HCT116 (cell line): Measurements from ENCODE around the gene APBB1IP.

Experiments
- CTCF ChIP-seq, 3 experiments: fragments of 200-600 bp in 1 of 3; sonication (generic) in 1 of 3; IDR thresholded peaks in 2 of 3; conservative IDR thresholded peaks in 1 of 3; 2 replicates each; pipeline ENCODE4 v1.5.1; 2012 to 2017; ENCODE audit warnings: low read depth in 2 of 3, low read length in 2 of 3, antibody characterized with exemption in 1 of 3, borderline replicate concordance in 1 of 3, control low read depth in 1 of 3, mild to moderate bottlenecking in 1 of 3, mixed read lengths in 1 of 3, mixed run types in 1 of 3, moderate library complexity in 1 of 3; ENCODE audit not compliant: insufficient read depth in 1 of 3
- EZH2 ChIP-seq: fragments of 200-600 bp; sonication (generic); IDR thresholded peaks from 2 replicates; pipeline ENCODE4 v1.6.1; 2017; ENCODE audit warnings: antibody characterized with exemption, mixed run types
- EZH2phosphoT487 ChIP-seq: fragments of 200-600 bp; IDR thresholded peaks from 2 replicates; pipeline ENCODE4 v1.6.1; 2018; ENCODE audit warnings: antibody characterized with exemption, borderline replicate concordance
- FOSL1 ChIP-seq: IDR thresholded peaks from 2 replicates; pipeline ENCODE4 v1.6.1; 2012; ENCODE audit warnings: low read depth
- POLR2A ChIP-seq: IDR thresholded peaks from 2 replicates; pipeline ENCODE4 v1.7.0; 2011; ENCODE audit warnings: borderline replicate concordance; ENCODE audit not compliant: insufficient read depth, insufficient read length; ENCODE audit errors: extremely low read depth
- POLR2AphosphoS5 ChIP-seq: IDR thresholded peaks from 2 replicates; pipeline ENCODE4 v1.6.1; 2011; ENCODE audit warnings: mild to moderate bottlenecking, low read depth, low read length, moderate library complexity
- REST ChIP-seq: IDR thresholded peaks from 2 replicates; pipeline ENCODE4 v1.6.1; 2012; ENCODE audit warnings: low read depth
- SIN3A ChIP-seq: IDR thresholded peaks from 2 replicates; pipeline ENCODE4 v1.6.1; 2012; ENCODE audit warnings: low read depth
- SP1 ChIP-seq: IDR thresholded peaks from 2 replicates; pipeline ENCODE4 v1.6.1; 2012; ENCODE audit warnings: low read depth

GRCh38 chr10:26407406-26407969 lies 30.7 kb upstream of the APBB1IP start:
- no peak for TF ChIP-seq POLR2AphosphoS5
- TF ChIP-seq EZH2: no peak
- TF ChIP-seq SP1: no peak
- no peak for TF ChIP-seq POLR2A
- no peak for TF ChIP-seq FOSL1
- no peak for TF ChIP-seq EZH2phosphoT487
- TF ChIP-seq REST: no peak
- TF ChIP-seq CTCF (IDR thresholded peaks at IDR 0.05 in 2 of 3, conservative IDR thresholded peaks at IDR 0.05 in 1 of 3; ENCODE audit: borderline replicate concordance in 1 of 3, insufficient read depth in 1 of 3, low read depth in 2 of 3, low read length in 2 of 3): no peak
- TF ChIP-seq SIN3A: no peak
